Stimulated activated CD4-positive, alpha-beta T cell treated with anti-CD3 and anti-CD28 coated beads, TNF-alpha, amount 100 ng/mL, for 24 hours (primary cell): ENCODE results near the gene DNAJB8.

Experiments
- DNase-seq, 3 experiments: peaks; one replicate each; pipeline ENCODE4 v3.0.0-alpha.2; 2020; ENCODE audit warnings: low read depth in 3 of 3

Gene DNAJB8

GRCh38 chr3:128426128-128426921 is 40.4 kb downstream of the DNAJB8 start:
- peak; percentile 23 to 48 (median 28) for DNase-seq

DNA sequence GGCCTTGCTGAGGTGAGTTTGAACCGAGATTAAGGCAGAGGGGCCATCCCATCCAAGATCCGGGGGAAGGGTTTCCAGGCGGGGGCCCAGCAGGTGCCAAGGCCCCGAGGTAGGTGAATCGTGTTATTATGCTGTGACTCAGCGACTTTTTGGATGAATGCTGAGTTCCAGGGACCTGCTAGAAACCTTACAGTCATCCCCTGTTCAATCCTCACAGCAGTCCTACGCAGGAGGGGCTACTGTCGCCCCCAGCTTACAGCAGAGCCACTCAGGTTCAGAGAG is 40.9 kb downstream of the DNAJB8 start:
- DNase-seq, result no peak

DNA sequence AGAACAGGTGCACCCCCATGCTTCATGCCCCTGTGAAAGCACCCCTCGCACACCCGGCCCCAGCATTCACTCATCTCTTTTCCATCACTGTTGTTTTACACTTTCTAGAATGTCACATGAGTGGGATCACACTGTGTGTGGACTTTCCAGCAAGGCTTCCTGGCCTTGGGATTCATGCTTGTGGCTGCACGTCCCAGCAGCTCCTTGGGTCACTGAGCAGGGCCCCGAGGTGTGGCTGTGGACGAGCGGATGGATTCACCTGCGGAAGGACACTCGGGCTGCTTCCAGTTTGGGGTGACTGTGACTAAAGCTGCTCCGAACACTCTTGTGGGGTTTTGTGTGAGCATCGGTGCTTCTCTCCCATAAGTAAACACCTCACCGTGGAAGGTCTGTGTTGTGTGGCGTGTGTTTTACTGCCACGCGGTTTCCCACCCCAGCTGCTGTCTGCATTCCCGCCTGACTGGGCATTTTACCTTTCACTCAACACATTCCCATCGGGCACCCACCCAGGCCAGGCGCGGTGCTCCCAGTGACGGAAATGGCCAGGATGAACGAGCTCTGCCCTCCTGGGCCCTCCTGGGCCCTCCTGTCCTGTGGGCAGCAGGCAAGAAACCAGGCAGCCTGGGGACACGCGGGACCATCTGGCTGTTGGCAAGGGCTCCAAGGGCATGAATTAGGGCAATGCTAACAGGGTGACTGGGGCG is 41.4 kb downstream of the DNAJB8 start:
- DNase-seq, result no peak

- DNase-seq, result no peak
Measured at GRCh38 chr3:128424508-128425069, 42.1 kb downstream of the DNAJB8 start.

DNA sequence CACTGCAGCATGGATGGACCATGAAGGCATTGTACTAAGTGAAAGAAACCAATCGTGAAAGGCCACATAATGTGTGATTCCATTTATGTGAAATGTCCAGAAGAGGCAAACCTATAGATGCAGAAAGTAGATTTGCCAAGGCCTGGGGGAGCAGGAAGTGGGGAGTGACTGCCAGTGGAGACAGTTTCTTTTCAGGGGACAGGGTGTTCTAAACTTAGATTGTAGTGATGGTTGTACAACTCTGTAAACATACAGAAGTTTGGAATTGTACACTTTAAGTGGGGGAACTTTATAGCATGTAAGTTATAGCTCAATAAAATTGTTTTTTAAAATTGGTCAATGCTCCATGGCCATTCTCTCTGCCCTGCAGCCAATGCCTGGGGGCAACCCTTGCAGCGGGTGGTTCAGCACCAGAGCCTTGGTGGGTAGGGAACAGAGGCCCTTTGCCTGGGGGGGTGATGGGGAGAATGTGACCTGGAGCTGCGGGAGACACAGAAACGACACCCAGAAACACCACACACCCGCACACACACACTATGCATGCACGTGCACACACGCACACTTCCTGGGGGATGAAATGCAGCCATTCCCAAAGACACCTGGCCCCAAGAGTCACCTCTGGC is 43.1 kb downstream of the DNAJB8 start:
- no peak for DNase-seq

DNA sequence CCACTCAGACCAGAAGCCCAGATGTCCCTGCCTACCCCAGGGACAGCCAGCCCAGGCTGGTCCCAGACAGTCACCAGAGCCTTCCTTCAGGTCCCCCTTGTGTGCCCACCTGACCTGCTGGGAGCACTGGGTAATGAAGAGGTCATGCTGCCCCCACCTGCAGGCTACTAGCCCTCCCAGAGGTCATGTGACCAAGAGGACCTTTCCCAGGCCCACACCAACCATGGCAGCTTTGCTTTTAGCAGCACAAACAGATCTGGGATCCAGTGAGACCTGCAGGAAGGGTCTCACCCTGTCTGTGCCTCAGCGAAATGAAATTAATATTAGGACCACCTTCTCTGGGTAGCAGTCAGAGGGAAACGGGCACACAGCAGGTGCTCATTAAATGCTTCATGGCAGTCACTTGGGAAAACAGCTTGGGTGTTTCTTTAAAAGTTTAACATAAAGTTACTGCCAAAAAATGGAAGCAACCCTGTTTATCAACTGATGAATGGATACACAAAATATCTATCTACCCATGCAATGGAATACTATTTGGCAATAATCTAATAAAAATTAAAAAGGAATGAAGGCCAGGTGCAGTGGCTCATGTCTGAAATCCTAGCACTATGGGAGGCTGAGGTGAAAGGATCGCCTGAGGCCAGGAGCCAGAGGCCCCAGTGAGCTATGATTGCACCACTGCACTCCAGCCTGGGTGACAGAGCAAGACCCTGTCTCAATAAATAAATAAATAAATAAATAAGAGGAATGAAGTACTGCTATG is 43.7 kb downstream of the DNAJB8 start:
- no peak for DNase-seq

- no peak for DNase-seq
Measured at GRCh38 chr3:128421966-128422365, 44.7 kb downstream of the DNAJB8 start.

DNA sequence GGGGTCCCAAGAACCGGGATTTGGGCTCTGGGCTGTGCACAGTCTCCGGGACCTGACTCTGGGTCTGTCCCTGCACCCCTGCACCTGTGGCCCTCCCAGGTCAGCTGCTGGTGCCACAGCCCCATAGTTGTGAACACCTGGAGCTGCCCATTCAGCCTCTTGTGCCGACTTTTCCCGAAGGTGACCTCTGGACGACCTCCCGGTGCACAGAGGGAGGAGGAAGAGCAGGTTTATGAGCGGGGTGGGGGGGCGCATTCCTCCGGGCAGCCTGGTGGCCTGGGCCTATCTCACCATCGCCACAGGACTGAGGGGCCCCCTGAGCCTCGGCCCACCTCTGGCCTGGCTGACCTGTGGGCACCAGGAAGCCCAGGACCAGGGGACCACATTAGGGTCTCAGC is 45.3 kb downstream of the DNAJB8 start:
- no peak for DNase-seq

DNA sequence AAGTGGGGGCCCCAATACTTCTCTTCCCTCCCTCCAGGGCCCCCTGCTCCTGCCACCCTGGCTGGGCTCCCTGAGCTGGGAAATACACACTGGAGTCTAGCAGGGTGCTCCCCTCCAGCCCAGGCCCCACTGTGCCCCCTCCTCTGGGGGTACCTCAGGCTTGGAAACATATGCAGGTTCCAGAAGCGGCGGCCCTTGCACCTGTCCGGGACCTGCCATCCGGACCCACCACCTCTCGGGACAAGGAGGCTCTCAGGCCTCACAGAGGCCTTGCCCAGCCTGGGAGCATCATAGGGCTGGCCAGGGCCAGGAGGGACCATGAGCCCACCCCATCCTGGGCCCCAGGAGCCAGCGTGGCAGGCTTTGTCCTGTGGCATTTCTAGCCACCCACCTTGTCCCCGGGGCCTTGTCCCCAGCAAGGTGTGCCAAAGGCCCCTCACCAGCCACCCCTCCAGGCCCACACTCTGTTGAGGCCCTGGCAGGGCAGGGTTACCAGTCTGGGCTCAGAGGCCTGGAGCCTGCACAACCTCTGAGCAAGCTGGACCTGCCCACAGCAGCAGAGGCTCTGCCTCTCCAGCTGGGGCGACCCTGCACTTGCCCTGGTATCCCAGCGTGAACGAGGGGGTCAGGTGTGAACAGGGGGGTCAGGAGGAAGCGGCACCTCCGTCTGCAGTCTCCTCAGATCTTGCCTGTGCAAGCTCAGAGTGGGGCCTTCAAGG is 45.8 kb downstream of the DNAJB8 start:
- DNase-seq, result no peak

DNA sequence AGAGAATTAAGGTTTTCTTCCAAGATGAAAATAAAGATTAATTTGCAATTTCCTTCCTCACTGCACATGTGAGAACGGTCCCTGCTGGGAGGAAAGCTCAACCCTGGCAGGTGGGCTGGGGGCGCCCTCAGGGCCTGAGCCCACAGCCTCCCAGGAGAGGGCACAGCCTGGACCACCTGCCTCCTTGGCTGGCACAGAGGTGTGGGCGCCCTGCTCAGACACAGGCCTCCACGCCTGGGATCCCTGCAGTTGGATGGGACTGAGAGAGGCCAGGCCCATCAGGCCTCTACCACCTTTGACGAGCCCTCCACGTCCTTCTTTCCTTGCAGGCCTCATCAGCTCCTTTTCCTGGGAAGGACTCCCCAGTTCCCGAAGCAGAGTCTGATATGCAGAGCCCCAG is 46.4 kb downstream of the DNAJB8 start:
- no peak for DNase-seq

- DNase-seq, result no peak
Measured at GRCh38 chr3:128419311-128419710, 47.4 kb downstream of the DNAJB8 start.

DNA sequence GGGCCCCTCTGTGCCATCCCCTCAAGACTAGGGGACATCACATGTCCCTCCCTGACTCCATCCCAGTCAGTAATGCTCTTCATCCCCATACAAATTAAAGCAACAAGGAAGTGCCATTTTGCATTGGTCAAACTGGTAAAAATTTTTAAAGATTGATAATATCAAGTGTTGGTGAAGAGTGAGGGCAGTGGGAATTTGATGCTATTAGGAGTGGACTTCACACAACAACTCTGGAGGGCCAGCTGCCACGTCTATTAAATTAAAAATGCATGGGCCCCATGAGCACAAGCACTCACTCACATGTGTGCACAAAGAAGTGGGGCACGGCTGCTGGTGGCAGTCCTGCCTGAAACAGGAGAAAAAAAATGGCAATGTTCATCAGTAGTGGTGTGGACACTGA is 47.8 kb downstream of the DNAJB8 start:
- DNase-seq, result no peak

- DNase-seq, result no peak
Measured at GRCh38 chr3:128416578-128417211, 50.0 kb downstream of the DNAJB8 start.

GRCh38 chr3:128415773-128416577 is 50.7 kb downstream of the DNAJB8 start:
- no peak for DNase-seq

- DNase-seq, result no peak
Measured at GRCh38 chr3:128415200-128415772, 51.4 kb downstream of the DNAJB8 start.

DNA sequence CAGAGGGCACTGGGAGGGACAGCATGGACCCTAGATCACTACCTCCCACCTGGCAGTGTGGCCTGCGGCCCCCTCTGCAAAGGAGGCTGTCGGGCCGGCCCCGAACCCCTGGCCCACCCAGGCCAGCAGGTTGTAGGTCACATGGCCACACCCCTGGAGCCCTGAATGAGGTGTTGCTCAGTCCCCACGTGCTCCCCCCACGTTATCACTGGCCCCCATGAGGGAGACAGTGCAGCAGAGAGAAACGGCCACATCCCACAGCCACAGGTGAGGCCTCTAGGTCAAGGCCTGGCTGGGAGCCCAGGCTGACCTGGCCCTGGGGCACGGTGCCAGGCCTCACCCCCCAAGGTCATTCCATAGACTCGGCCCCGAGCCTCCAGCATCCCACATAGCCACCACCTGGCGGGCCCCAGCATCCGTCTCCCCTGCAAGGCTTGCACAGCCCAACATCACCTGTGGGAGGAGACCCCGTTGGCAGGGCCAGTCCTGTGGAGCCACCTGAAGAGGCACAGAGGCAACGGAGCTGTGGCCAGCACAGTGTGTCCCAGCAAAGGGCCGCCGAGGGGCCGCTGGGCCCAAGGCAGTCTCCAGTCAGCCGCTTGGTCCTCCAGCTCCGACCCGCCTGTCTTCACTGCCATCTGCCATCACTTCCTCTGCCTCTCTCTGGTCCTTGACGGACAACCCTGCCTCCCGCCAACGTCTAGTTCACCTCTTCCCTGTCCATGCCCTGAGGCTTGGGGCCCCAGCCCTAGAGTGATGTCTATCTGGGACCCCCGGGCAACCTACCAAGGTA is 53.1 kb downstream of the DNAJB8 start:
- DNase-seq, result no peak

DNA sequence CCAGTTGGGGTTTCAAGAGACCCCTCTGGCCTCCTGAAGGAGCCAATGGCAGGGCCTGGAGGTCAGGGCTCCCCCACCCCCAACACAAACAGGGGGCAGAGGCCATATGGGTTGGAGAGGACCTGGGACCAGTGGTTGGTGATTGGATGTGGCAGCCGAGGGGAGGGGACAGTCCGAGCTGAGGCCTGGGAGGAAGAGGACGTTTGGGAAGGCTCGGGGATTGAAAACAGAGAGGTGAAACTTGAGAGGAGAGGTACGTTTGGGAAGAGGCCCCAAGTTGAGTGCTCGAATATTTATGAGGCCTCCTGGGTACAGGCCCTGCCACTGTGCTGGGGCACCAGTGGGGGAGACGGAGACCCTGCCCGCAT is 53.7 kb downstream of the DNAJB8 start:
- no peak for DNase-seq
